T-helper 17 cell (primary cell): ENCODE measurements around the gene MYO6. TPM values are rescaled to one million over a fixed set of nuclear protein-coding genes. Genes with fewer than 3 reads are reported as not detected.

Experiments
- ATAC-seq: fragments of 150-1000 bp; cut with Tn5 transposase; 2 replicates; pipeline ENCODE4 v1.10.0; 2021; ENCODE audit warnings: mild to moderate bottlenecking, moderate library complexity
- DNase-seq, 3 donors: peaks; one replicate each; pipeline versions ENCODE4 v3.0.0 to v3.0.0-alpha.2; 2020 to 2021
- H3K9me3 ChIP-seq: one replicate; pipeline ENCODE4 v1.7.0; 2013; ENCODE audit warnings: low read length, mild to moderate bottlenecking; ENCODE audit not compliant: control insufficient read depth, poor library complexity, severe bottlenecking
- H3K27ac Mint-ChIP-seq: one replicate; pipeline ENCODE4 v1.8.0; 2022; ENCODE audit warnings: mild to moderate bottlenecking, moderate library complexity, mixed read lengths
- H3K27me3 Mint-ChIP-seq: one replicate; pipeline ENCODE4 v1.8.0; 2022; ENCODE audit warnings: mixed read lengths
- H3K36me3 Mint-ChIP-seq: one replicate; pipeline ENCODE4 v1.8.0; 2022; ENCODE audit warnings: low read depth, mixed read lengths
- H3K4me1 Mint-ChIP-seq: one replicate; pipeline ENCODE4 v1.8.0; 2022; ENCODE audit warnings: mild to moderate bottlenecking, mixed read lengths
- H3K4me3 Mint-ChIP-seq: one replicate; pipeline ENCODE4 v1.8.0; 2022; ENCODE audit warnings: mild to moderate bottlenecking, moderate library complexity, mixed read lengths
- total RNA-seq, 4 donors: library from RNA in 2 of 4; stranded (reverse) in 2 of 4; gene quantifications; one replicate each; pipeline ENCODE4 v1.2.3 and lab custom pipeline; 2022 to 2026

The MYO6 gene
- total RNA-seq, 2 donors from 2014 or later: 2.5 to 5.5 TPM

DNA sequence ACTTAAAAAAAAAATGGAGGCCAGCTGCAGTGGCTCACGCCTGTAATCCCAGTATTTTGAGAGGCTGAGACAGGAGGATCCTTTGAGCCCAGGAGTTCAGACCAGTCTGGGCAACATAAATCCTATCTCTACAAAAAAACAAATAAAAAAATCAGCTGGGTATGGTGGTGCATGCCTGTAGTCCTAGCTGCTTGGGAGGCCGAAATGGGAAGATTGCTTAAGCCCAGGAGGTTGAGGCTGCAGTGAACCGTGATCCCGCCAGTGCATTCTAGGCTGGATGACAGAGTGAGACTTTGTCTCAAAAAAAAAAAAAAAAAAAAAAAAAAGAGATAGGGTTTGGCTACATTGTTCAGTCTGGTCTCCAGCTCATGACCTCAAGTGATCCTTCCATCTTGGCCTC is 29.7 kb downstream of the MYO6 start:
- ATAC-seq: no peak

DNA sequence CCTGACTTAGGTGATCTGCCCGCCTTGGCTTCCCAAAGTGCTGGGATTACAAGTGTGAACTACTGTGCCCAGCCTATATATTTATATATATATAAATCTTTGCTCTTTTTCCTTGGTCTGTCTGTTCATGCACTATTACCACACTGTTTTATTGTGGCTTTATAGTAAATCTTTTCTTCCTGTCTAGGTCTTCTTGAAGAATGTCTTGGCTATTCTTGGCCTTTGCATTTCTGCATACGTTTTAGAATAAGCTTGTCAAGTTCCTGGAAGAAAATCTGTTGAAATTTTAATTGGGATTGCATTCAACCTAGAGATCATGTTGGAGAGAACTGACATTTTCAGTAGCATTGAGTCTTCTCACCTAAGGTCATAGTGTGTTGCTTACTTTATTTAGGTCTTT is 37.1 kb downstream of the MYO6 start:
- Mint-ChIP-seq H3K4me3 (no peak overlapping the region), H3K4me1 (peaks cover 9% of the 10 kb centered on the region), H3K27ac (no peak overlapping the region), H3K27me3 (peaks cover 3% of the 10 kb centered on the region), H3K36me3 (no peaks in the 10 kb centered on the region)
- no peak for ATAC-seq
- no peaks in the 10 kb centered on the region for H3K9me3 ChIP-seq
- no peak for DNase-seq

More for the DNA sequence above, 29.7 kb downstream of the MYO6 start:
- no peaks in the 10 kb centered on the region for H3K9me3 ChIP-seq
- peaks cover 6% of the 10 kb centered on the region for H3K27me3 Mint-ChIP-seq
- no peak for DNase-seq
- H3K4me3 Mint-ChIP-seq: no peak overlapping the region
- peaks cover 4% of the 10 kb centered on the region for H3K36me3 Mint-ChIP-seq
- no peak overlapping the region for H3K27ac Mint-ChIP-seq
- H3K4me1 Mint-ChIP-seq: peaks cover 11% of the 10 kb centered on the region

DNA sequence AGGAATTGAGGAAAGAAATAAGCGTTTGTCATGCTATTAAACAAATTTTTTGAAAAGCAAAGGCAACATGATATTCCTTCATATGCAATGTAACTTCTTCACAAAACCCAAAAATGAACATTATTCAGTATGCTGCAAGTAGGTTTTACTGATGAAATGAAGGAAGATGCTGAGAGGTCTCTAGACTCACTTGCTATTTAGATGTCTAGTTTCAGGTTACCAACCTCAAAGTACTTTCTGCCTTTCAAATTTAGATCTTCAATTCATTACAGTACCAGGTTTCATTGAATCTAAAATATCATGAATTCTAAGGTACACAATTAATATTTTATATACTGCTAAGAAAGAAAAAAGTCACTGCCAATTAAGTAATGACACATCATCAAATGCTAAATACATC is 39.9 kb downstream of the MYO6 start:
- ATAC-seq (no peak), DNase-seq (no peak)
- Mint-ChIP-seq H3K4me3 (no peak overlapping the region), H3K27ac (no peak overlapping the region), H3K36me3 (no peaks in the 10 kb centered on the region), H3K27me3 (no peaks in the 10 kb centered on the region), H3K4me1 (peaks cover 3% of the 10 kb centered on the region)
- no peaks in the 10 kb centered on the region for H3K9me3 ChIP-seq

DNA sequence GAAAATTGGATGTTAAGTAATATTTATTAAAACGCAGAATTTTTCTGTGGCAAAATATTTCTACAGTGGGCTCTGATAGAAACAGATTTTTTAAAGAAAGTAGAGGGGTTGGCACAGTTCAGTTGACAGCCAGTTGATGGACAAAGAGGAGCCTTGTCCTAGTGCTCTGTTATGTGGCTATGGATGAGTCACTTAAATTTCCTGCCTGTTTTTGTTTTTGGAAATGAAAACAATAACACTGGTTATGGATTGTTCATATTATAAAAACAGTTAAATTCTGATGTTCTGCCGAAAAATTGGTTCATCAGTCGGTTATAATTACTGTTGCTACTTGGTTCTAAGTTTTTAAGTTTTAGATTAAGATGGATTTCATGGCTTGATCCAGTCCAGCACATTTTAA is 42.8 kb downstream of the MYO6 start:
- no peaks in the 10 kb centered on the region for H3K9me3 ChIP-seq
- ATAC-seq: no peak
- no peaks in the 10 kb centered on the region for H3K27me3 Mint-ChIP-seq
- no peaks in the 10 kb centered on the region for H3K4me1 Mint-ChIP-seq
- no peak overlapping the region for H3K4me3 Mint-ChIP-seq
- no peak for DNase-seq
- H3K27ac Mint-ChIP-seq: no peak overlapping the region
- no peaks in the 10 kb centered on the region for H3K36me3 Mint-ChIP-seq

DNA sequence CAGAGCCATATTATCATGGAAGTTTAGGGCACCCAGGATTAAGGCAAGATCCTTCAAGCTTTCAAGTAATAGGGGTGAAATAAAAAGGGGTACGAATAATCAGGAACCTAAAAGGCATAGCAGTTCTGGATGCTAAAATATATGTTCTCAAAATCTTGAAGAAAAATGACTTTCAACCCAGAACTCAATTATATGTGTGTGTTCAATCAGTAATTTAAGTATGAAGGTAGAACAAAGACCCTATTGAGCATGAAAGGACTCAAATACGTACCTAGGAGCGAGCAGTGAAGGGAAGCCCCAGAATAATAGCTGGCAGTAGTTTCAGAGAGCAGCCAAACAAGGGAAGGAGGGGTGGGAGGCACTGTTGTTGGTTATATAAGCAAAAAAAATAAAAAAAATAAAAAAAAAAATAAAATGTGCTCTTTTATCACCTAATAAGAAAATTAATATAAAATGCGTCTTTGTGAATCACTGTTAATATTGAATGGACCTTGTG is 45.4 kb downstream of the MYO6 start:
- H3K27me3 Mint-ChIP-seq: no peaks in the 10 kb centered on the region

DNA sequence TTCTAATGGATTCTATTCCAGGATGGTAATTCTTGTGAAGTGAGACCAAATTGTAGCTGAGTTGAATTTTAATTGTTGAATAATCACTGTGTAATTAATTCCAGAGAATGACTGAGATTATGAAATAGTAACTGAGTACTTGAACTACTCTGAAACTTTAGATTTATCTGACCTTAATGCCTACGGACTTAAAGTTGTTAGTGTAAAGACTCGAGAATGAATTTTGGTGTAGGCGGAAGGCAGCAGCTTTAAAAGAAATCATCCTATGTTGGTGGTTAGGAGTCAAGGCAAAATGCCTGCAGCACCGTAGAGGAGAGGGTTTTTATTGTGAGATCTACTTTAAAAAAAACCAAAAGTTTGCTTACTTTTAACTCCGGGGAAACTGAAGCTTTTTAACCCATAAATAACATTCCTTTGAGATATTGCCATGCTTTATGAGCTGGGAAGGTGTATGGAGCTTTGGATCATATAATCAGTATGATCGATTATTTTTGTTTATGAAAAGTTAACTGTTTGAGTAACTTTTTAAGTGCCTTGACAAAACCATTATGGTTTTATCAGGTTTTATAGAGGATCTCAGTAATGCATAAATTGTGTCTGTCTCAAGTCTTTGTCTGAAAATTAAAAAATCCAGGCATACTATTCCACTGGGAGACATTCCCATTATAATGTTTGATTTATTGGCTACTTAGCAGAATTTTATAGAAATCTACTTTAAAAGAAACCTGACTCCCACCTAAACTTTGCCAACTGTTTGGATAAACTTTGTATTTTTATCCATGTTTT is 46.1 kb downstream of the MYO6 start:
- H3K36me3 Mint-ChIP-seq: no peaks in the 10 kb centered on the region
- no peaks in the 10 kb centered on the region for H3K9me3 ChIP-seq
- no peak overlapping the region for H3K27ac Mint-ChIP-seq
- ATAC-seq (no peak), DNase-seq (no peak)
- no peaks in the 10 kb centered on the region for H3K27me3 Mint-ChIP-seq
- H3K4me1 Mint-ChIP-seq: no peaks in the 10 kb centered on the region
- no peak overlapping the region for H3K4me3 Mint-ChIP-seq

More for the DNA sequence above, 45.4 kb downstream of the MYO6 start:
- Mint-ChIP-seq H3K36me3 (no peaks in the 10 kb centered on the region), H3K27ac (no peak overlapping the region), H3K4me1 (no peaks in the 10 kb centered on the region), H3K4me3 (no peak overlapping the region)
- H3K9me3 ChIP-seq: no peaks in the 10 kb centered on the region
- ATAC-seq (no peak), DNase-seq (no peak)

DNA sequence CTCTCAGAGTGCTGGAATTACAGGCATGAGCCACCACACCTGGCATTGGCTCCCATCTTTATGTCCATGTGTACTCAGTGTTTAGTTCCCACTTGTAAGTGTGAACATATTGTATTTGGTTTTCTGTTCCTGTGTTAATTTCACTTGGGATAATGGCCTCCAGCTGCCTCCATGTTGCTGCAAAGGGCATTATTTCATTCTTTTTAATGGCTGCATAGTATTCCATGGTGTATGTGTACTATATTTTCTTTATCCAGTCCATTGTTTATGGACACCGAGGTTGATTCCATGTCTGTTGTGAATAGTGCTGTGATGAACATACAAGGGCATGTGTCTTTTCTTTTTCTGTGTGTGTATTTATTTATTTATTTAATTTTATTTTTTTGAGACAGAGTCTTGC is 47.7 kb downstream of the MYO6 start:
- no peaks in the 10 kb centered on the region for H3K9me3 ChIP-seq
- H3K36me3 Mint-ChIP-seq: peaks cover 3% of the 10 kb centered on the region
- DNase-seq: no peak
- ATAC-seq: no peak
- H3K27me3 Mint-ChIP-seq: no peaks in the 10 kb centered on the region
- no peak overlapping the region for H3K27ac Mint-ChIP-seq
- no peaks in the 10 kb centered on the region for H3K4me1 Mint-ChIP-seq
- H3K4me3 Mint-ChIP-seq: no peak overlapping the region

DNA sequence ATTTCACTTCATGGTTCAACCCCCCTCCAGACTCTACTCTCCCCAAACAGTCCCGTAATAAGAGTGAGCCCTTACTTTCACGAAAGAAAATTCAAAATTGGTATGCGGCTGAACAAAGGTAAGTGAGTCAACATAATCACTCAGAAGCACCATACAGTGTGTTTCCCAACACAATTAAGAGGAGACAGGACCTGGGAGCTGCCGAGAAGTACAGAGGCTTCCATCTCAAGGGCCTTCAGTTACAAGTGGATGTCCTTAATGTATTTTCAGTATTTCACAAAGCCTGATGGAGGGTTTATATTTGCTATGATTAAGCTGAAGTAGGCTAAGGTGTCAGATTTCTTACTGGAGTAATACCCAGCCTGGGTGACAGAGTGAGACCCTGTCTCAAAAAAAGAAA is 51.1 kb downstream of the MYO6 start:
- Mint-ChIP-seq H3K27ac (no peak overlapping the region), H3K36me3 (peaks cover 3% of the 10 kb centered on the region), H3K4me1 (no peaks in the 10 kb centered on the region), H3K4me3 (no peak overlapping the region), H3K27me3 (no peaks in the 10 kb centered on the region)
- DNase-seq: no peak
- H3K9me3 ChIP-seq: no peaks in the 10 kb centered on the region
- no peak for ATAC-seq

DNA sequence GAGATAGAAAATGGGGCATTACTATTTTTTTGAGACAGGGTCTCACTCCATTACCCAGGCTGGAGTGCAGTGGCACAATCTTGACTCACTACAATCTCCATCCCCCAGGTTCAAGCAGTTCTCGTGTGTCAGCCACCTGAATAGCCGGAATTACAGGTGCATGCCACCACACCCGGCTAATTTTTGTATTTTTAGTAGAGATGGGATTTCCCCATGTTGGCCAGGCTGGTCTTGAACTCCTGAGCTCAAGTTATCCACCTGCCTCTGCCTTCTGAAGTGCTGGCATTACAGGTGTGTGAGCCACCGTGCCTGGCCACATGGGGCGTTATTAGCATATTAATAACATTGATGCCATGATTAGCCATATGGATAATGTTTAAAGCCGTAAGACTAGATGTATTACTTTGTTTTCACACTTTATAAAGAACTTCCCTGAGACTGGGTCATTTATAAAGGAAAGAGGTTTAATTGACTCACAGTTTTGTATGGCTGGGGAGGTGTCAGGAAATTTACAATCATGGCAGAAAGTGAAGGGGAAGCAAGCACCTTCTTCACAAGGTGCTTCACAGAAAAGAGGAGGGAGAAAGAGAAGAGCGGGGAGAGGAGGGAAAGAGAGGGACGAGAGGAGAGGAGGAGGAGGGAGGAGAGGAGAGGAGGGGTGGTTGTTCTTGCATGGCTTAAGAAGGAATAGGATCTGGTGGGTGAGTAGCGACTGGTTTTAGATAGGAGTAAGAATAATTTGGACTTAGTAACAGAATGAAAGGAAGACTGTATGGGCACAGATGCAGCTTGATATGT is 51.9 kb downstream of the MYO6 start:
- peaks cover 3% of the 10 kb centered on the region for H3K36me3 Mint-ChIP-seq
- H3K4me1 Mint-ChIP-seq: no peaks in the 10 kb centered on the region
- no peaks in the 10 kb centered on the region for H3K9me3 ChIP-seq
- H3K27me3 Mint-ChIP-seq: no peaks in the 10 kb centered on the region
- no peak overlapping the region for H3K27ac Mint-ChIP-seq
- ATAC-seq (no peak), DNase-seq (no peak)
- H3K4me3 Mint-ChIP-seq: no peak overlapping the region

DNA sequence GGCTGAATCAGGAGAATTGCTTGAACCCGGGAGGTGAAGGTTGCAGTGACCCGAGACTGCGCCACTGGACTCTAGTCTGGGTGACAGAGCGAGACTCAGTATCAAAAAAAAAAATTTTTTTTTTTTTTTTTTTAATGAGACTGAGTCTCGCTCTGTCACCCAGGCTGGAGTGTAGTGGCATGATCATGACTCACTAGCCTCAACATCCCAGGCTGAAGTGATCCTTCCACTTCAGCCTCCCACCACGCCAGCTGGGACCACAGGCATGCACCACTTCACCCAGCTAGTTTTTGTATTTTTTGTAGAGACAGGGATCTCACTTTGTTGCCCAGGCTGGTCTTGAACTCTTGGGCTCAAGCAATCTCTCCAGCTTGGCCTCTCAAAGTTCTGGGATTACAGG is 53.3 kb downstream of the MYO6 start:
- H3K9me3 ChIP-seq: peaks cover 4% of the 10 kb centered on the region
- peaks cover 3% of the 10 kb centered on the region for H3K36me3 Mint-ChIP-seq
- H3K27ac Mint-ChIP-seq: no peak overlapping the region
- no peak overlapping the region for H3K4me3 Mint-ChIP-seq
- ATAC-seq: no peak
- H3K27me3 Mint-ChIP-seq: no peaks in the 10 kb centered on the region
- H3K4me1 Mint-ChIP-seq: no peaks in the 10 kb centered on the region
- DNase-seq: no peak

DNA sequence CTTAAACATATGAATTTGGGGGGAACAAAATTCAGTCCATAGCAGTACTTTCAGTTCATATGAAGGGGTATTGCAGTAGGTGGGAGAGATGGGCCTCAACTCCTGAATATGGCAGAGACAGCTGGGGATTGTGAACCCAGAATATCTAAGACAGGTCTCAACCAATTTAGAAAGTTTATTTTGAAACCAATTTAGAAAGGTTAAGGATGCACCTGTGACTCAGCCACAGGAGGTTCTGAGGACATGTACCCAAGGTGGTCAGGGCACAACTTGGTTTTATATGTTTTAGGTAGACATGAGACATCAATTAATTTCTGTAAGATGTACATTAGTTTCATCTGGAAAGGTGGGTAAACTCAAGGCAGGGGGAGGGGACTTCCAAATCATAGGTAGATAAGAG is 59.5 kb downstream of the MYO6 start:
- no peak for ATAC-seq
- H3K9me3 ChIP-seq: peaks cover 4% of the 10 kb centered on the region
- no peak overlapping the region for H3K27ac Mint-ChIP-seq
- H3K27me3 Mint-ChIP-seq: no peaks in the 10 kb centered on the region
- DNase-seq: no peak
- peaks cover 2% of the 10 kb centered on the region for H3K4me1 Mint-ChIP-seq
- peaks cover 2% of the 10 kb centered on the region for H3K36me3 Mint-ChIP-seq
- no peak overlapping the region for H3K4me3 Mint-ChIP-seq

DNA sequence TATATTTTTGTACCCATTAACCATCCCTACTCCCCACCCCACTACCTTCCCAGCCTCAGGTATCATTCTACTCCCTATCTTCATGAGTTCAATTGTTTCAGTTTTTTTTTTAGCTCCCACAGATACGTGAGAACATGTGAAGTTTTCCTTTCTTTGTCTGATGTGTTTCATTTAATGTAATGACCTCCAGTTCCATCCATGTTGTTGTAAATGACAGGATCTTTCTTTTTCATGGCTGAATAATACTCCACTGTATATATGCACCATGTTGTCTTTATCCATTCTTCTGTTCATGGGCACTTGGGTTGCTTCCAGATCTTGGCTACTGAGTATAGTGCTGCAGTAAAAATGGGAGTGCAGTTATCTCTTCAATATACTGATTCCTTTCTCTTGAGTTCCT is 63.5 kb downstream of the MYO6 start:
- Mint-ChIP-seq H3K4me1 (peaks cover 2% of the 10 kb centered on the region), H3K27me3 (no peaks in the 10 kb centered on the region), H3K4me3 (no peak overlapping the region), H3K27ac (no peak overlapping the region), H3K36me3 (peaks cover 2% of the 10 kb centered on the region)
- H3K9me3 ChIP-seq: no peaks in the 10 kb centered on the region
- DNase-seq: no peak
- no peak for ATAC-seq

DNA sequence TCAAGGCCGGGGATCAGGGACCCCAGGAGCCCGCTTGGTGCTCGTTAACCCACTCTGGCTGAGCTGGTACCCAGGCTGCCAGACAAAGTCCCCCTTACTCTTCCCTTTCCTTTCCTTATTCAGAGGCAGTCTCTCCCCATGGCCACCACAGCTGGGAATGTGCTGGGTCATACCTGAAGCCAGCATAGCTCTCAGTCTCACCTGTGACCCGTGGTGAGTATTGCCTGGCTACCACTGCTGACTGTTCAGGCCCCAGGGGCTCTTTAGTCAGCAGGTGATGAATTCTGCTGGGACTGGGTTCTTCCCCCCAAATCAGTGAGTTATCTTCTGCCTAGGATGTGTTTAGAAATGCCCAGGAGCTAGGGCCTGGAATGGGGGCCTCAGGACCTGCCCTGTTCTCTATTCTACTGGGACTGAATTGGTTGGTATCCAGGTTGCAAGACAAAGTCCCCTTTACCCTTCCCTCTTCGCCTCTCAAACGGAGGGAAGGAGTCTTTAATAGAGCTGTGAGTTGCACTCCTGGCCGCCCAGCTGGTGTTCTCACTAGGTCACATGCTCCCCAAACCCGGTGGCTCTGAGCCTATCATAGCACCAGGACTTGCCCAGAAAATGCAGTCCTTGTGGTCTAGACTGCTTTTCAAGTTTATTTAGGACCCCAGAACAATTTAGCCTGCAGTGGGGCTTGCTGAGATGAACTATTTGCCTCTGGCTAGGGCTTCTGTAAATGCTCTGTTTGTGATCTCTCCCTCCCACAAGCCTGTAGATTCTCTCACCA is 64.6 kb downstream of the MYO6 start:
- ATAC-seq (no peak), DNase-seq (no peak)
- H3K27me3 Mint-ChIP-seq: no peaks in the 10 kb centered on the region
- no peak overlapping the region for H3K27ac Mint-ChIP-seq
- H3K4me1 Mint-ChIP-seq: peaks cover 2% of the 10 kb centered on the region
- no peak overlapping the region for H3K4me3 Mint-ChIP-seq
- peaks cover 2% of the 10 kb centered on the region for H3K36me3 Mint-ChIP-seq
- H3K9me3 ChIP-seq: no peaks in the 10 kb centered on the region
